ENCODE measurements around the gene OR5AP2.
A peak's percentile ranks its signal among the peaks of the same experiment; 100 is the strongest.
"Not testable (repeated sequence)": the region's sequence is repeated elsewhere in the genome, so short reads cannot be mapped to it uniquely, and the experiment has no call there.

Gene OR5AP2

GRCh38 chr11:56637500-56637899, 4.7 kb downstream of the OR5AP2 start:
- DNase-seq (ENCODE audit: low read depth), result no peak
- no peak overlapping the region for H3K4me3 ChIP-seq (ENCODE audit: low read depth, low read length)
- no peak for TF ChIP-seq CTCF (IDR thresholded peaks at IDR 0.05; ENCODE audit: low read depth, low read length)
- TF ChIP-seq MYC (IDR thresholded peaks at IDR 0.05; ENCODE audit: low read depth, low read length), result no peak
- no peak for TF ChIP-seq POLR2A (IDR thresholded peaks at IDR 0.05; ENCODE audit: extremely low read depth, insufficient read length)
- TF ChIP-seq, protein P1, sequence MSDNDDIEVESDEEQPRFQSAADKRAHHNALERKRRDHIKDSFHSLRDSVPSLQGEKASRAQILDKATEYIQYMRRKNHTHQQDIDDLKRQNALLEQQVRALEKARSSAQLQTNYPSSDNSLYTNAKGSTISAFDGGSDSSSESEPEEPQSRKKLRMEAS (IDR thresholded peaks at IDR 0.05; ENCODE audit: low read depth, low read length), result no peak

DNA sequence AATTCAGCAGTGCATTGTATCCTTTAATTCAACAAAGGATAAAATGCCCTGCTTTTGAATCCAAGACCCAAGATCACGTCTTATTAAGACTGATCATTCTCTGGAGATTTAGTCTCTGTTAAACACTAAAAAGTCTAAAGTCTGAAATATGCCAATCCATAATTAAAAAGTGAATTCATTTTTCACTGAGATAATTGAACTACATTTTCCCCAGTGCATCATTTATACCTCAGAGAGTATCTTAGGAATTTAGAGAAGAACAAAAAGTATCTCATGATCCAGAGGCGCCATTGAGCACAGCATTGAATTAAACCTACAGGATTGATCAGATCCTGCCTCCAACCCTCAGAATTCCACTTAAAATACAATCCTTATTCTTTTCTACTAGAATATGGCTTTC, 5.4 kb downstream of the OR5AP2 start:
- TF ChIP-seq, protein P1 (IDR thresholded peaks at IDR 0.05; ENCODE audit: low read depth, low read length), result no peak
- no peak for TF ChIP-seq POLR2A (IDR thresholded peaks at IDR 0.05; ENCODE audit: extremely low read depth, insufficient read length)
- TF ChIP-seq MYC (IDR thresholded peaks at IDR 0.05; ENCODE audit: low read depth, low read length), result no peak
- DNase-seq (ENCODE audit: low read depth), result no peak
- no peak overlapping the region for H3K4me3 ChIP-seq (ENCODE audit: low read depth, low read length)

- H3K4me3 ChIP-seq (ENCODE audit: low read depth, low read length), result no peak overlapping the region
- no peak for DNase-seq (ENCODE audit: low read depth)
- TF ChIP-seq MYC (IDR thresholded peaks at IDR 0.05; ENCODE audit: low read depth, low read length) (no peak), CTCF (IDR thresholded peaks at IDR 0.05; ENCODE audit: low read depth, low read length) (no peak)
- TF ChIP-seq, protein P1 (IDR thresholded peaks at IDR 0.05; ENCODE audit: low read depth, low read length), result no peak
These were observed 9.9 kb downstream of the OR5AP2 start for GRCh38 chr11:56632329-56632728.

DNA sequence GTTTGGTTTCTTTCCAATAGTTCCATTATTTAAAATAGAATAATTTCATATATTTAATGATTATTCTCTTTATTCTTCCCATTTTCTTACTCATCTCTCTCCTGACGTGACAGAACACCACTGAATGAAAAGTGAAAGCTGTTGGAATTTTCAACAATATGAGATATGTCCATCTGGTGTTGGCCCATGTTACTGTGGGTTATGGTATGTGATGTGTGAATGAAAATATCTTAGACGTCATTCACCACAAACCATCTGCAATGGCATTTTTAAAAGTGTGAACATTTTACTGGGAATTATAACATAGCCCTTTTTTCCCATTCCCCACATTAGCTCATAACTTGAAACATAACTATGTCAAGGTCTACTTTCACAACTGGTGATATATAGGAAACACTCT, 16.3 kb downstream of the OR5AP2 start:
- DNase-seq (ENCODE audit: low read depth), result no peak
- H3K4me3 ChIP-seq (ENCODE audit: low read depth, low read length), result no peak overlapping the region
- TF ChIP-seq, protein P1 (IDR thresholded peaks at IDR 0.05; ENCODE audit: low read depth, low read length), result no peak
- TF ChIP-seq CTCF (IDR thresholded peaks at IDR 0.05; ENCODE audit: low read depth, low read length), result no peak
- TF ChIP-seq POLR2A (IDR thresholded peaks at IDR 0.05; ENCODE audit: extremely low read depth, insufficient read length), result no peak
- no peak for TF ChIP-seq MYC (IDR thresholded peaks at IDR 0.05; ENCODE audit: low read depth, low read length)

GRCh38 chr11:56624661-56625110, 17.6 kb downstream of the OR5AP2 start:
- no peak overlapping the region for H3K4me3 ChIP-seq (ENCODE audit: low read depth, low read length)
- peak; percentile 58 for DNase-seq (ENCODE audit: low read depth)
- TF ChIP-seq POLR2A (IDR thresholded peaks at IDR 0.05; ENCODE audit: extremely low read depth, insufficient read length), result no peak
- TF ChIP-seq, protein P1 (IDR thresholded peaks at IDR 0.05; ENCODE audit: low read depth, low read length), result no peak
- TF ChIP-seq MYC (IDR thresholded peaks at IDR 0.05; ENCODE audit: low read depth, low read length), result no peak
- TF ChIP-seq CTCF (IDR thresholded peaks at IDR 0.05; ENCODE audit: low read depth, low read length), result peak; percentile 63

DNA sequence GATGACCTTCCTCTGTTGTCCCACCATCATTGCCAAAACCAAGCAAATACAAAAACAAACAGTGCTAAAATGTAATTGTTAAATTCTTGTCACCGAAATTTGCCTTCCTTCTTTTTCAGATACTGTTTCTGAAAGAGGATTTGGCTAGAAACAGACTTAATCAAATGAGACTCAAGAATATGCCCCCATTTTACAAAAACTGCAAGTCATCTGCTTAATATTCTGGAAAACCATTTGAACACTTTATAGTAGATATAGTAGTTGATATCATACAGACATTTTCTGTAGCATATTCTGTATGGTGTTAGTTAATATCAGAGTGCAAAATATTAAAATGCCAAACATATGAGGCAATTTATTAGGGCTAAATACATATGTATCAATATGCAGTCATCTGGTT, 31.1 kb downstream of the OR5AP2 start:
- no peak overlapping the region for H3K4me3 ChIP-seq (ENCODE audit: low read depth, low read length)
- no peak for DNase-seq (ENCODE audit: low read depth)
- TF ChIP-seq, protein P1 (IDR thresholded peaks at IDR 0.05; ENCODE audit: low read depth, low read length), result no peak
- no peak for TF ChIP-seq CTCF (IDR thresholded peaks at IDR 0.05; ENCODE audit: low read depth, low read length)

- not testable (repeated sequence) for H3K4me3 ChIP-seq (ENCODE audit: low read depth, low read length); DNase-seq (ENCODE audit: low read depth)
These were observed 50.0 kb downstream of the OR5AP2 start for GRCh38 chr11:56592088-56592717.
